Islet of Langerhans (tissue), 1 donor: ENCODE data around the gene RAB30.
"Not testable (repeated sequence)": the region's sequence is repeated elsewhere in the genome, so short reads cannot be mapped to it uniquely, and the experiment has no call there.

Experiments used
- FAIRE-seq: peaks from one replicate; lab custom pipeline; 2011; peaks lifted over from hg19 to GRCh38; lab: Jason Lieb, UNC

The RAB30 gene

DNA sequence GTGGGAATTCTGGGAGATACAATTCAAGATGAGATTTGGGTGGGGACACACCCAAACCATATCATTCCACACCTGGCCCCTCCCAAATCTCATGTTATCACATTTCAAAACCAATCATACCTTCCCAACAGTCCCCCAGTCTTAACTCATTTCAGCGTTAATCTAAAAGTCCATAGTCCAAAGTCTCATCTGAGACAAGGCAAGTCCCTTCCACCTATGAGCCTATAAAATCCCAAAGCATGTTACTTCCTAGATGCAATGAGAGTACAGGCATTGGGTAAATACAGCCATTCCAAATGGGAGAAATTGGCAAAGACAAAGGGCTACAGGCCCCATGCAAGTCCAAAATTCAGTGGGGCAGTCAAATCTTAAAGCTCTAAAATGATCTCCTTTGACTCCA is 128.3 kb downstream of the RAB30 start:
- not testable (repeated sequence) for FAIRE-seq

DNA sequence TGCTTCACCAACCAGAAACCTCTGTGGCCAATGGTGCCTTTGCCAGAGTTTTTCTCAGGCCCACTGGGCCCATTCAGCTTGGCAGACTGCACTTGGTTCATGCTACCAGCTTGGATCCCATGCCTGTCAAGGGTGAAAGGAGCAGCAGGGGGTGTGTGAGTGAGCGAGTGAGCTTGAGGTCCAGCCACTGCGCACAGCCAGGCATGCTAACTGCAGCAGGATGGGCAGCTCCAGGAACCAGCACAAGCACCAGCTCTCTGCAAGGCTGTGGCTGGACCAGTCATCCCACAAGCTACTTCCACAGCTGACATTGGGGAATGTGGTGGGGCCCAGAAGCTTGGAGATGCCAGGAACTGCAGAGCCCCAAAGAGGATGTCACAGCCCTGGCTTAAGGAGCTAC is 129.3 kb downstream of the RAB30 start:
- no peak for FAIRE-seq

DNA sequence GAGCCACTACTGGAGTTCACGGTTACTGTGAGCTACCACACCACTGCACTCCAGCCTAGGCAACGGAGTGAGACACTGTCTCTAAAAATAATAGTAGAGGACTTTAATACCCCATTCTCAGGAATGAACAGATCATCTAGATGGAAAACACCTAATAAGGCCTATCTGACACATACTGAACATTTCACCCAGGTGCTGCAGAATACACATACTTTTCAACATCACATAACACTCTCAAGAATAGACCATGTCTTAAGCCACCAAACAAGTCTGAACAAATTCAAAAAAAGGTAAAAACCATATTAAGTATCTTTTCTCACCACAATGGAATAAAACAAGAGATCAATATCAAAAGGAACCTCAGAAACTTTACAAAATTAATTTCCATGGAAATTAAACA is 132.2 kb downstream of the RAB30 start:
- no peak for FAIRE-seq

DNA sequence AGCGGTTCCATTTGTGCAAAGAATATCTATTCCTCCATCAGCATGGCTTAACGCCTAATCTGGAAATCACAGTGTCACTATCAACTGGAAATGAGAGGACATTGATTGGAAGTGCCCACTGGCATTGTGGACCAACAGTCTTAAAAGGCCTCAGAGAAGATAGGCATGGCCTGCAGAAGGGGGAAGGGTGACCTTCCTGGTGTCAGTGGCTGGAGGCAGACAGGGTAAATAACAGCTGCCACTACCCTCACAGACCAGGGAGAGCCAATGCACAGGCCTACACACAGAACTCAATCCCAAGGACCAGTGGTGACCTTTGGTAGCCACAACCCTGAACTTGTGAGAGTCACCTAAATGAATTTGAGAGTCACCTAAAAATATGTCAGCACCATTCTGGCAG is 134.1 kb downstream of the RAB30 start:
- FAIRE-seq: no peak

DNA sequence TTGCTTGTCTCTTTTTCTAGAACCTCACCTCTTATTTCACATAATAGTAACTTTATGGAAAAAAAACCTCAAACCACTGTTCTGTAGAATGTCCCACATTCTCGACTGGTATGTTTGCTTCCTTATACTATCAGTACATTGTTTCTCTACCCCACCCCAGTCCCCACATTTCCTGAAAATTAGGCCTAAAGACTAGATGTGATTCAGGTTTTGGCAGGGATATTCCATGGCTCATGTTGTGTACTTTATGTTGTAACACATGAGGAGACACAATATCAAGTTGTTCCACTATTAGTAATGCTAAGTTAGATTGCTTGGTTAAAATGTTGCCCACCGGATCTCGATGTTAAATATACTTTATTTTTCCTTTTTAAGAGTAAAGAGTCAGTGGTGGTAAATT is 135.4 kb downstream of the RAB30 start:
- FAIRE-seq: no peak

DNA sequence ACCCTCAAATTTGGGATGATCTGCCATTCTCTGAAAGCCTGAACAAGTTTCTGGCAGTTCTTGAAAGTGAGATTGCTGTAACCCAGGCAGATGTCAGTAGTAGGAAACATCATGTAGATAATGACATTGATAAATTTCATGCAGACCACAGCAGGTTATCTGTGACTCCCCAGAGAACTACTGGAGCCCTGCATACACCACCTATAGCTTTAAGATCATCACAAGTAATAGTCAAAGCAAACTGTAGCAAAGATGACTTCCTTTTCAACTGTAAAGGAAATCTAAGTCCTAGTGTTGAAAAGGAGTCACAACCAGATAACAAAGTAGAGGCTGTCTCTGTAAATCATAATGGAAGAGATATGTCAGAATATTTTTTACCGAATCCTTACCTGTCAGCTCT is 139.1 kb downstream of the RAB30 start:
- FAIRE-seq: no peak

DNA sequence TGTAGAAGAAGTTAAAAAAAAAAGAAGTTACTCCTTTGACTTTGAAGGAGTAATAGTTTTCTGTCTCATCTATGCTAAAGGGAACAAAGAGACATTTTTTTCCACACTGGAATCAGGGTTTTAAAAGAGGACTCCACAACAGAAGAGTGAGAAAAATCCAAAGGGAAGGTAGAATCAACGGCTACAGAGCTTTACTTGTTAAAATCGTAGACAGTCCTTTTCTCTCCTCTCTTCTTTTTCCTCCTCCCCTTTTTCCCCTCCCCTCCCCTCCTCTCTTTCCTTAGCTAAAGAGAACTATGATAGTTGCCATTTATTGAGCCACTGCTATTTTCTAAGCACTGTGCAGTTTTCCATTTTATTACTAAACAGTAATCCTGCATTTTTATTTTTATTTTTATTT is 141.0 kb downstream of the RAB30 start:
- no peak for FAIRE-seq

DNA sequence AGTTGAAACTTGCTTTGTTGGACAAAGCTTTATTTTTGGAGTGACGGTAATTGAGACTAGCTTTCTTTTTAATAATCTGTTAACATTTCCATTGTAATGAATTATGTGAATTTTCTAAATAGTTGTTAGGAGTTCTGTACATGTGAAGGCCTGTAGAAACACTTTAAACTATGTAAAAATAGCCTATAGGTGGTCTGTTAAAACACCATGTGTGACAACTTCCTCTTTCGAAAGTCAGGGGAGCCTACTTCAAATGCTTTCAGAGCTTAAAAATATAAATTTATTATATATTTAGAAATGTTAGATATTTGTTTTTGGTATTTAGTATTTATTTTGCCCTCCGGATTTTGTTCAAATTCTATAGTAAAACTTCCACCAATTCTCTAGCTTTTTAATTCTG is 141.5 kb downstream of the RAB30 start:
- no peak for FAIRE-seq

DNA sequence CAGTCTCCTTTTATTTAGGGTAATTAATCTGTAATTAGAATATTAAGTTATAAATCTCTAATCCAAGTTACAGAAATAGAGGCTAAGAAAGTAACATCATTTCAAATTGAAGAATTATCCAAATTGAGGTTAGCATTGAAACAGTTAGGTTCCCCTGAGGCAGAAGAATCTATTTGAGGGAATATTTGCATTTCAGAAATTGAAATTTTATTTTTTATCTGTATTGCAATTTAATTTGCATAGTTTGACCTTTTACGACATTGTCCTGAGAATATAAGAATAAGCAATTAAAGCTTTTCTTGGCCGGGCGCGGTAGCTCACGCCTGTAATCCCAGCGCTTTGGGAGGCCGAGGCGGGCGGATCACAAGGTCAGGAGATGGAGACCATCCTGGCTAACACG is 142.6 kb downstream of the RAB30 start:
- FAIRE-seq: peak; percentile 21

DNA sequence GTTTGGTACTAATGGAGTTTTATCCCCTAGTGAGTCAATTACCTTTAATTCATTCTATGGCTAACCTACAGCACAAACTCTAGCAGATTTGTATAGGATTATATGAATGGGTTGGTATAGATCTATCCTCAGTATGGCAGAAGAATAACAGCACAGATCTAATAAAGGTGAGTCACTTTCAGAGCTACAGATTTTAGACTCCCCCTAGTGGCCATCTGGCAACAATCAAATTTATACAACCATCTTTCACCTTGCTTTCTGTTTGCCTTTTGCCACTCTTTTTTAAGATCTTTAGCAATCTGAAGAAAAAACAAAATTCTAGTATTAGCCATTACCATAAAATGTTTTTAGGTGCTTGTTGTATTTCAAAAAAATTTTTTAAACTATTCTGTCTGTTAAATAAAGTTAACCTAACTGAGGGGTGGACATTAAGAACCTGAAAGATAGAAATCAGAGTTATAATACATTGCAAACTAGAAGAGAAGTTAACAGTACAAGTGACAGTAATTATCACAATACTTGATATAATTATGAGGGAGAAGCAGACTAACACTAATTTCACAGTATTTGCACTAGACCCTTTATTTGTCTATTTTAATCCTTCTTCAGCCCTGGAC is 144.3 kb downstream of the RAB30 start:
- peak; percentile 98 for FAIRE-seq

DNA sequence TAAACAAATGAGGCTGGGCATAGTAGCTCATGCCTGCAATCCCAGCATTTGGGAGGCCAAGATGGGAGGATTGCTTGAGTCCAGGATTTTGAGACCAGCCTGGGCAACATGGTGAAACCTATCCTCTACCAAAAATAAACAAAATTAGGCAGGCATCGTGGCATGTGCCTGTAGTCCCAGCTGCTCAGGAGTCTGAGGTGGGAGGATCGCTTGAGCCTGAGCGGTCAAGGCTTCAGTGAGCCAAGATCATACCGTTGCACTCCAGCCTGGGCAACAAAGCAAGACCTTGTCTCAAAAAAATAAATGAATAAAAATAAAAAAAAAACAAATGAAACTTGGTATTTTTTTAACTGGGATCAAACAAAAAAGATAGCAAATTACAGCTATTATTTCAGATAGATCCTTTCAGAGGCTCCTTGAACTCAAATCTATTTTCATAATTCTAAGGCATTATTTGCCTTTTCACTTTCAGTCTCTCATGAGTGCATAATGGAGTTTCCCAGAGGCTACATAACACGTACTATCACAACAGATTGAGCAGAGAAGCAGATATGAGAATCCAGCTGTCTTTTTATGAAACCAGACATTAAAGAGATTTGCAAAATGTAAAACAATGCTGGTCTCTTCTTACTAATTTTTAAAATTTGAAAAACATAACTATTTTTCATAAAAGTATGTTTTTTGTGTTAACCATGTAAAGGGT is 147.0 kb downstream of the RAB30 start:
- FAIRE-seq: no peak
